Measurements from ENCODE around the gene COG5. TPM values are rescaled to one million over a fixed set of nuclear protein-coding genes. Genes with fewer than 3 reads are reported as not detected.

Gene COG5
- total RNA-seq, 1 experiment from 2014 or later, result 29.1 TPM

DNA sequence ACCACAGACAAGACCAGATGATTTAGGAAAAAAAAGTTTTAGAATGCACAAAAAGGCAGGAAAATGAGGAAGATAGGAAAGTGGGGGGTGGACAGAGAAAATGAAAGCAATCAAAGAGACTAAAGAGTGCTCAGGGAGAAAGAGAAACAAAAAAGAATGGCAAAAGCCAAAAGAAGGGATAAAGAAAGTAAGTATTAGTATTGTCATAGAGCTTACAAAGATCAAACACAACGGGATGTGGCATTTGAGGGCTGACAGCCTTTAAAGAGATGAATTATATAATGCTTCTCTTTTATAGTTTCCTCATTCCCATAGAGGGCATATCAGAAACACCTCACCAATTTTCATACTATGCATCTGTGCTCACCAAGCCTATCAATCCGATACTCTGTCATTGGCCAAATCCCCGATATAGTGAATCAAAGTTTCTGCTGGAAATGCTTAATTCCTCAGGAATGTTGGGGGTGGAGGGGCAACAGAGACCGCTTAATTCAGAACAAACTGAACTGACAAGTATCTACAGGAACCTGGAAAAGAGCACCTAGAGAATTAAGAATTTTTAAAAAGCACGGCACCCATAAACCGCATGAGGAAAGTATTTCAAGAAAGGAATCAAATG lies 2.7 kb downstream of the COG5 start:
- TF ChIP-seq TCF7L2 (IDR thresholded peaks at IDR 0.05; ENCODE audit: low read depth, low read length) (no peak), SIN3A (IDR thresholded peaks at IDR 0.05; ENCODE audit: borderline replicate concordance, insufficient read depth, low read depth, low read length) (no peak), REST (IDR thresholded peaks at IDR 0.05; ENCODE audit: insufficient read depth in 1 of 2, low read depth in 2 of 2, low read length in 1 of 2) (no peak), POLR2AphosphoS5 (IDR thresholded peaks at IDR 0.05; ENCODE audit: low read depth, low read length) (no peak)
- TF ChIP-seq, protein P1, sequence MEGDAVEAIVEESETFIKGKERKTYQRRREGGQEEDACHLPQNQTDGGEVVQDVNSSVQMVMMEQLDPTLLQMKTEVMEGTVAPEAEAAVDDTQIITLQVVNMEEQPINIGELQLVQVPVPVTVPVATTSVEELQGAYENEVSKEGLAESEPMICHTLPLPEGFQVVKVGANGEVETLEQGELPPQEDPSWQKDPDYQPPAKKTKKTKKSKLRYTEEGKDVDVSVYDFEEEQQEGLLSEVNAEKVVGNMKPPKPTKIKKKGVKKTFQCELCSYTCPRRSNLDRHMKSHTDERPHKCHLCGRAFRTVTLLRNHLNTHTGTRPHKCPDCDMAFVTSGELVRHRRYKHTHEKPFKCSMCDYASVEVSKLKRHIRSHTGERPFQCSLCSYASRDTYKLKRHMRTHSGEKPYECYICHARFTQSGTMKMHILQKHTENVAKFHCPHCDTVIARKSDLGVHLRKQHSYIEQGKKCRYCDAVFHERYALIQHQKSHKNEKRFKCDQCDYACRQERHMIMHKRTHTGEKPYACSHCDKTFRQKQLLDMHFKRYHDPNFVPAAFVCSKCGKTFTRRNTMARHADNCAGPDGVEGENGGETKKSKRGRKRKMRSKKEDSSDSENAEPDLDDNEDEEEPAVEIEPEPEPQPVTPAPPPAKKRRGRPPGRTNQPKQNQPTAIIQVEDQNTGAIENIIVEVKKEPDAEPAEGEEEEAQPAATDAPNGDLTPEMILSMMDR (IDR thresholded peaks at IDR 0.05), result no peak
- H3K36me3 ChIP-seq (ENCODE audit: control insufficient read depth, insufficient read depth, low read length), result peaks cover 5% of the 10 kb centered on the region
- H3K27me3 ChIP-seq (ENCODE audit: control insufficient read depth, insufficient read depth, low read length), result no peaks in the 10 kb centered on the region
- ChIA-PET CTCF (no interaction called here), POLR2A (interaction anchor here (0.5 kb wide), 1 partner anchor 106 kb away, joined by 3 read pairs; no protein-coding TSS in a partner anchor)
- no TSS peak for BruUV-seq (replicated peaks)
- no peak for DNase-seq (ENCODE audit: low read depth, low spot score)
- intact Hi-C loops (cut with micrococcal nuclease; ENCODE audit: unreplicated experiment) (no loop called here), in situ Hi-C loops (cut with HindIII; ENCODE audit: low pct_unique_long_range_greater_than_20kb, low sequenced_read_pairs) (no loop called here)
- H3K4me1 ChIP-seq (ENCODE audit: control insufficient read depth, insufficient read depth, low read length), result peaks cover 30% of the 10 kb centered on the region
- H3K9me3 ChIP-seq (ENCODE audit: control insufficient read depth, insufficient read depth, low read depth, low read length), result no peaks in the 10 kb centered on the region
- peak overlapping the region; percentile 87 to 97 for H3K4me3 ChIP-seq (ENCODE audit: low read depth in 2 of 2, low read length in 2 of 2)
- no peak for ATAC-seq
- H3K27ac ChIP-seq (ENCODE audit: low read length), result peak overlapping the region; percentile 64; the same call in 1 of the 2 replicates

- POLR2A ChIA-PET, result no interaction called here
- Histone ChIP-seq H3K36me3 (ENCODE audit: control insufficient read depth, insufficient read depth, low read length) (peaks cover 5% of the 10 kb centered on the region; the same call in 1 of the 2 replicates), H3K4me1 (ENCODE audit: control insufficient read depth, insufficient read depth, low read length) (peaks cover 26% of the 10 kb centered on the region), H3K4me3 (ENCODE audit: low read depth in 2 of 2, low read length in 2 of 2) (no peak overlapping the region), H3K27ac (ENCODE audit: low read length) (no peak overlapping the region; the same call in 1 of the 2 replicates), H3K9me3 (ENCODE audit: control insufficient read depth, insufficient read depth, low read depth, low read length) (no peaks in the 10 kb centered on the region), H3K27me3 (ENCODE audit: control insufficient read depth, insufficient read depth, low read length) (no peaks in the 10 kb centered on the region)
- TF ChIP-seq SIN3A (IDR thresholded peaks at IDR 0.05; ENCODE audit: borderline replicate concordance, insufficient read depth, low read depth, low read length) (no peak), TCF7L2 (IDR thresholded peaks at IDR 0.05; ENCODE audit: low read depth, low read length) (no peak)
- TF ChIP-seq, protein P1 (IDR thresholded peaks at IDR 0.05), result no peak
- intact Hi-C loops (cut with micrococcal nuclease; ENCODE audit: unreplicated experiment) (no loop called here), in situ Hi-C loops (cut with HindIII; ENCODE audit: low pct_unique_long_range_greater_than_20kb, low sequenced_read_pairs) (no loop called here)
- no peak for ATAC-seq
- DNase-seq (ENCODE audit: low read depth, low spot score), result no peak
- CTCF ChIA-PET, result no interaction called here
- BruUV-seq (replicated peaks), result no TSS peak
Measured at GRCh38 chr7:107559864-107560263, 3.9 kb downstream of the COG5 start.
